Keratinocyte (primary cell): ENCODE data around the gene SLC25A52.

ENCODE experiments used
- EZH2 ChIP-seq: IDR thresholded peaks from one replicate; pipeline ENCODE4 v1.6.1; 2012; ENCODE audit warnings: inconsistent platforms, mild to moderate bottlenecking, low read length, moderate library complexity
- TF ChIP-seq, protein P1 (sequence below), 3 experiments: IDR thresholded peaks in 1 of 3; conservative IDR thresholded peaks in 1 of 3; optimal IDR thresholded peaks in 1 of 3; 2 replicates in 2 of 3; 3 replicates in 1 of 3; pipeline versions ENCODE3 to v1.5.1; 2011; ENCODE audit warnings: low read length in 3 of 3, mild to moderate bottlenecking in 3 of 3, moderate library complexity in 2 of 3, control low read depth in 1 of 3, inconsistent platforms in 1 of 3; ENCODE audit not compliant: insufficient read depth in 2 of 3; ENCODE audit errors: extremely low read depth in 1 of 3

DNA sequence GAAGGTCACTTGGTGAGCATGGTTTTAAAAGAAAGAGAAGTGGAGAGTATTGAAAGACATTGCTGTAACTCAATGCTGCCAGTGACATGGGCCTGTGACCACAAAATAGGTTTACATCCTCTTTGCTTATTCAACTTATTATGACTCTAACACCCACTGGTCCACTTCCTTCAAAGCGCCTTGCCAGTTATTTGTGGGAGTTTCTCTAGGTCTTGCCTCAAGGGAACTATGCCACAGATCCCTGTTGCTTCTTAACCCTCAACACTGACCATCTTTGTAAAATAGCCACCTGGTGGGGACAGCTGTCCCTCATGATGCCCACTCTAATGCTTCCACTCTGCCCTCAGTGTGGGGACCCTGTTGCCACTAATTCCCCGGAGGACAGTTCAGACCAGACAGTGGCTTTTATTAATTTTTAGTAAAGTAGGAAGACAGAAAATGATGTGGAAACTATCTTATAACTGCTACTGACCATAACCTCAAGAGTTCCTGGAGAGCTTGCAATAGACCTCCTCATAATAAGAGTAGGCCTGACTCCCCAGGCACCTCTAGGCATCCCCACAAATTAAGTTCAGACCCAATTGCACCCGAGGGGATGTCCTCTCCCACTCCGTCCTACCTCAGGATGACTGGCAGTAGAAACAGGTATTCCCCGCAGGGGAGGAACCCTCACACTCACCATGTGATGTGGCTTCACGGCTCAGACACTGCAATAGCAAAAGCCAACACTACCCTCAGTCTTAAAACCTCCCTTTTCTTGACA is 31.3 kb upstream of the SLC25A52 start:
- TF ChIP-seq, protein P1, sequence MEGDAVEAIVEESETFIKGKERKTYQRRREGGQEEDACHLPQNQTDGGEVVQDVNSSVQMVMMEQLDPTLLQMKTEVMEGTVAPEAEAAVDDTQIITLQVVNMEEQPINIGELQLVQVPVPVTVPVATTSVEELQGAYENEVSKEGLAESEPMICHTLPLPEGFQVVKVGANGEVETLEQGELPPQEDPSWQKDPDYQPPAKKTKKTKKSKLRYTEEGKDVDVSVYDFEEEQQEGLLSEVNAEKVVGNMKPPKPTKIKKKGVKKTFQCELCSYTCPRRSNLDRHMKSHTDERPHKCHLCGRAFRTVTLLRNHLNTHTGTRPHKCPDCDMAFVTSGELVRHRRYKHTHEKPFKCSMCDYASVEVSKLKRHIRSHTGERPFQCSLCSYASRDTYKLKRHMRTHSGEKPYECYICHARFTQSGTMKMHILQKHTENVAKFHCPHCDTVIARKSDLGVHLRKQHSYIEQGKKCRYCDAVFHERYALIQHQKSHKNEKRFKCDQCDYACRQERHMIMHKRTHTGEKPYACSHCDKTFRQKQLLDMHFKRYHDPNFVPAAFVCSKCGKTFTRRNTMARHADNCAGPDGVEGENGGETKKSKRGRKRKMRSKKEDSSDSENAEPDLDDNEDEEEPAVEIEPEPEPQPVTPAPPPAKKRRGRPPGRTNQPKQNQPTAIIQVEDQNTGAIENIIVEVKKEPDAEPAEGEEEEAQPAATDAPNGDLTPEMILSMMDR (optimal IDR thresholded peaks at IDR 0.05 in 1 of 3, IDR thresholded peaks at IDR 0.05 in 1 of 3, conservative IDR thresholded peaks at IDR 0.05 in 1 of 3; ENCODE audit: extremely low read depth in 1 of 3, insufficient read depth in 2 of 3, low read length in 3 of 3), result no peak
- TF ChIP-seq EZH2, result no peak
